NCI-H748 treated with DMSO at 0.1 percent for 48 hours (cell line): ENCODE measurements around the gene SLC25A13.
A peak's percentile ranks its signal among the peaks of the same experiment; 100 is the strongest.

ENCODE experiments used
- DNase-seq: peaks from one replicate; lab custom pipeline; 2025; lab: John Stamatoyannopoulos, UW

Gene SLC25A13

DNA sequence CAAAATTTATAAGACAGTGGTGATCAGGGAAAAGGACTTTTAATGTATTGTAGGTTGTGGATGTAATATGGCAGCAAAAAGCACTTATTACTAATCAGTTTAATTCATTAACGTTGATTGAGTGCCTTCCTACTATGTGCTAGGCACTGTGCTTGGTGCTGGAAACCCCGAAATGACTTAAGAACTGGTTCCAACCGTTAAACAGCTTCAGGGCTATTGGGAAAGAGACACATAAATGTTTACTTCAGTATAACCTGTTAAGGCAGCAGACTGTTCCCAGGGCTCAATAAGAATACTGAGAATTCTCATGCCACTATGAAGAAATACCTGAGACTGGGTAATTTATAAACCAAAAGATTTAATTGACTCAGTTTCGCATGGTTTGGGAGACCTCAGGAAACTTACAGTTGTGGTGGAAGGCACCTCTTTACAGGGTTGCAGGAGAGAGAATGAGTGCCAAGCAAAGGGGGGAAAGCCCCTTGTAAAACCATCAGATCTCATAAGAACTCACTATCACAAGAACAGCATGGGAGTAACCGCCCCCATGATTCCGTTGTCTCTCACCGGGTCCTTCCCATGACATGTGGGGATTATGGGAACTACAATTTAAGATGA lies 1.1 kb upstream of the SLC25A13 start:
- DNase-seq: no peak

GRCh38 chr7:96322373-96322695 lies 436 bp upstream of the SLC25A13 start:
- no peak for DNase-seq

GRCh38 chr7:96321031-96321657 lies 754 bp downstream of the SLC25A13 start:
- peak; percentile 91 for DNase-seq

DNA sequence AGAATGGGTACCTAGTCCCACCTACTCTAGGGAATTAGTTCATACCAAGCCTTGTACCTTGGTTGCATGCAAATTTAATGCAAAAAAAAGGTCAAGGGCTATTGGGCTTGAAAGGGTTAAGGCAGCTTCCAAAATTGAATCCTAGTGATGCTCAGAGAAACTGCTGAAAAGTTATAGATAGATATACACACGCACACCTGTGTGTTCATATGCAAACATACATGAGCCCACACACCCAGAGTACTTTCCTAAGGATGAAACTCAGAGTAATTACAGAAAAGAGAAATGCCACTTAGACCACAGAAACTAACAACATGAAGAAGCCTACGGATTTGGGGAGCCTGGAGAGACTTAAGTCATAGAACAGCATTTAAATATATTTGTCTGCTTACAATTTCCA lies 1.5 kb downstream of the SLC25A13 start:
- DNase-seq: no peak

- no peak for DNase-seq
Observed at GRCh38 chr7:96319439-96319838, 2.5 kb downstream of the SLC25A13 start.

GRCh38 chr7:96316949-96317348 lies 4.9 kb downstream of the SLC25A13 start:
- DNase-seq: no peak

GRCh38 chr7:96315125-96315512 lies 6.8 kb downstream of the SLC25A13 start:
- no peak for DNase-seq

- DNase-seq: no peak
Observed at GRCh38 chr7:96314402-96315124, 7.3 kb downstream of the SLC25A13 start.

- no peak for DNase-seq
Observed at GRCh38 chr7:96313940-96314339, 8.0 kb downstream of the SLC25A13 start.

DNA sequence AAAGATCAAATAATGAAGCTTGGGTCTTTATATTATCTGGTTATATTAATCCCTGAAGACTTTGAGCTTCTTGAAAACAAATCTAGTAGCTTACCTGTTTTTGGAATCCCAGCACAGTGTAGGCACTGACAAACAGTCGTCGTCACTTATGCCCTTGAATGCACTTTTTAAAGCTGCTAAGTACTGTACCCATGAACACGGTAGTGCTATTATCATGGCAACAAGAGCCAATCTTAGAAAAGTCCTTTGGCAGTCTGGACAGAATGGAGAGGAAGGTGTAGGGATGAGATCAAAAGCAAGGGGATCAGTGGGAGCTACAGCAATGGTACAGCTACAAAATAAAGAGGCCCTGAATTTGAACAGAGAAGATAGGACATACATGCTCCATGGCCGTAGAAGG lies 9.4 kb downstream of the SLC25A13 start:
- no peak for DNase-seq

GRCh38 chr7:96311967-96312366 lies 9.9 kb downstream of the SLC25A13 start:
- DNase-seq: no peak

GRCh38 chr7:96310110-96310509 lies 11.8 kb downstream of the SLC25A13 start:
- no peak for DNase-seq

- no peak for DNase-seq
Observed at GRCh38 chr7:96308950-96309263, 13.0 kb downstream of the SLC25A13 start.

DNA sequence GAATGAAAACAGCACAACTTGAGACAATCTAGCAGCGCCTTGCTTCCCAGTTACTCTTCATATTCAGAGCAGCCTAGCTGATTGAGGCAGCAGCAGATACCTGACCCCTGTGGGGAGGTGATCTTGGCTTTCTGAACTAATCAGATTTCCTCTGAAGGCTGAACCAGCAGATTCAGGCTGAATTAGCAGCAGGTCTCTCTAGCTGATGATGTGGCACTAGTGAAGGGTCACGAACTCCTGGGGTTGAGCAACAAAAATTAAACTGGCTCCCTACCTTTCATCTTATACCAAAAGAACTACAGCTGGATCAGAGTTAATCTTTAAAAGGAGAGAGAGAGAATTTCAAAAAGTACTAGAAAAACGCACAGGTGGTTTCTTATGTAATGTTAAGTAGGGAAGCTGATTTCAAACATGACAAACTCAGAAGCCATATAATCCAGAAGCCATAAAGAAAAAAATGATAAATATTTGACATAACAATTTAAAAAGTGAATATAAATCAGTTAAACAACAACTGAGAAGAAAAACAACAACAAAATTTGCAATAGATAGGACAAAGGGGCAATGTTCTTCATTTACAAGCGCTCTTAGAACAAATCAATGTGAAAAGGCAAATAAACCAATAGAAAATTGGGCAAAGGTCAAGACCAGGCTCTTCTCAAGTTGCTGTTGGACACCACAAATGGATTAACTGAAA lies 13.5 kb downstream of the SLC25A13 start:
- DNase-seq: no peak

DNA sequence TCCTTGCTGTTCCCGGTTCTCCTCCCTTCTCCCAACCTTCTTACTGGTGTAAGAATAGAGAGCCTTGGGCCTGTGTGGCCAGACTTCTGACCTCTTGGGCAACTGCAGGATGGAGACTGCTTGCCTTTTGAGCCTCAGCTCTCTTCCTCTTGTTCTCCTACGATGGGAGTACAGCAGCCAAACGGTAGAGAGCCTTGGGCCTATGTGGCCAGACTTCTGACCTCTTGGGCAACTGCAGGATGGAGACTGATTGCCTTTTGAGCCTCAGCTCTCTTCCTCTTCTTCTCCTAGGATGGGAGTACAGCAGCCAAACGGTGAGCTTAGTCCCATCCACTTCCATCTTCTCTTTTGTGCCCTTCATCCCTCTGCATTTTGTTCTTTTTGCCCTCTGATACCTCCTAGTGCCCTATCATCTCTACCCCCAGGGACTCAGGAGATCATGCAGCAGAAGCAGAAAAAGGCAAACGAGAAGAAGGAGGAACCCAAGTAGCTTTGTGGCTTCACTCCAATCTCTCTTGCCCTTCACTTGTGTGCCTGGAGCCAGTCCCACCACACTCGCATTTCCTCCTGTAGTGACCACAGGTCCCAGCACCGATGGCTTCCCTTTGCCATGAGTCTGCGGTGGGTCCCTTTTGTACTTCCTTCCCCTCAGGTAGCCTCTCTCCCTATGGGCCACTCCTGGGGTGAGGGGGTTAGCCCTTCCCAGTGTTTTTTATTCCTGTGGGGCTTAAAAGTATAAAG lies 15.3 kb downstream of the SLC25A13 start:
- DNase-seq: no peak

GRCh38 chr7:96305915-96306314 lies 16.0 kb downstream of the SLC25A13 start:
- DNase-seq: no peak

GRCh38 chr7:96304573-96304972 lies 17.3 kb downstream of the SLC25A13 start:
- no peak for DNase-seq

- no peak for DNase-seq
Observed at GRCh38 chr7:96303686-96304443, 18.0 kb downstream of the SLC25A13 start.

DNA sequence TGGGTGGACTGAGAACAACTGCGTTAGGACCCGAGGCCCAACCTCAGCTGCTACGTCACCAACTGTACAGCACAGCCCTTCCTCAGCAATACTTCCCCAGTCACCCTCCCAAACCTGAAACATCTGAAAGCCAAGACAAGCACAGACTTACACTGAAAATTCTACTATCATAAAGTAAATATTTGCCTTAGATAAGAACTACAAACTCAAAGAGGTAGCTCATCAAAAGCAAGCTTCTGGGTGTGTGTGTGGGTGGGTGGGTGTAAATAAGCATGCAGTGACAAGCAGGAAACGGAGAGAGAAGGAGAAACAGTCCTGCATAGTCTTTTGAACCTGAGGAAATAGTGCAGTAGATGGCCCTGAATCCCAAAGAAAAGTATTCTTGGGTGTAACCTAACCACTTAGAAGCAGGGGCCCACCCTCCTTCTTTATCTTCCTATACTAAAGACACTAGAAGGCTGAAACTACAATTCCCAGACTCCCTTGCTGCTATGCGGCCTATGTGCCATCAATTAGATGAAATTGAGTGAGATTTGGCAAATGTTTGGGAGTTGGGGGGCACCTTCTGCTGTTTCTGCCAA lies 18.7 kb downstream of the SLC25A13 start:
- peak; percentile 20 for DNase-seq

DNA sequence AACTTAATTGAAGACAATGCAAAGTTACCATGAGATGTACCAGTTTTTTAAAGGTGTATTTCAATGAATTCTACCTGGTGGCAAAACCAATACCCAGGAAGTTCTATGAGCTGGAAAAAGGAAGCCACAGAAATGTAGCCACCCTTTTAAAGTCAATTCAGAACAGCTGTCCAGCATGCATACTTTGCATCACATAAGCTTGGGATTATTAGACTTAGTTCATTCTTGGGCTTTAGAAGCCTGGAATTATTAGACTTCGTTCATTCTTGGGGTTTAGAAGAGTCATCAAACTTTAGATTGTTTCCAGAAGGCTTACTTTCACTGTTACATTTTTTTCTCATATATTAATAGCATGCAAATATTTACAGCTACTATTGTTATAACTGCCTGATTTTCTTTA lies 20.9 kb downstream of the SLC25A13 start:
- DNase-seq: no peak

DNA sequence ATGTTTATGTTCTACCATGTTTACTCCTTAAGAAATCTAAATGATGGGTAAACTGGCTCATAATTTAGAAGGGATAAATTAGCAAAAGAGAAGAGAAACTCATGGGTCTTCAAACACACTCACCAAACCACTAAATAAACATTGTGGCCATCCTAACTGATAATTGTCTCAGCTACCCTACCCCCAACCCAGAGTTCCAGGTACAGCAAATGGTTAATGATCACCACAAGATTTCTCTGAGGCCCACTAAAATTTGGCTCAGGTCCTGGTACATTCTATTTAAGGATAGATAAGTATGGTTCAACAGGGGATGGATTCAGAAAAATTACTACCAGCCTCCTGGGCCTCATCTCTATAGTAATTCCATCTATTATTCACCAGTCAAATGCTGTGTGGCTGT lies 21.4 kb downstream of the SLC25A13 start:
- no peak for DNase-seq
